PFSK-1 (cell line): ENCODE results near the gene ATP2B2.

Experiments used
- FOXP2 ChIP-seq: optimal IDR thresholded peaks from 2 replicates; pipeline ENCODE3; 2011; ENCODE audit warnings: borderline replicate concordance, control low read depth, inconsistent platforms; ENCODE audit not compliant: insufficient read depth; ENCODE audit errors: extremely low read length, extremely low read depth
- POLR2AphosphoS5 ChIP-seq: IDR thresholded peaks from 2 replicates; pipeline ENCODE4 v1.6.1; 2012; ENCODE audit warnings: low read depth, mild to moderate bottlenecking, control low read depth, low read length, moderate library complexity
- SIN3A ChIP-seq: IDR thresholded peaks from 2 replicates; pipeline ENCODE4 v1.6.1; 2012; ENCODE audit warnings: mild to moderate bottlenecking, low read length, moderate library complexity, borderline replicate concordance; ENCODE audit not compliant: insufficient read depth
- TAF1 ChIP-seq: IDR thresholded peaks from 2 replicates; pipeline ENCODE4 v1.6.1; 2012; ENCODE audit warnings: low read length, control low read depth, borderline replicate concordance; ENCODE audit not compliant: insufficient read depth

DNA sequence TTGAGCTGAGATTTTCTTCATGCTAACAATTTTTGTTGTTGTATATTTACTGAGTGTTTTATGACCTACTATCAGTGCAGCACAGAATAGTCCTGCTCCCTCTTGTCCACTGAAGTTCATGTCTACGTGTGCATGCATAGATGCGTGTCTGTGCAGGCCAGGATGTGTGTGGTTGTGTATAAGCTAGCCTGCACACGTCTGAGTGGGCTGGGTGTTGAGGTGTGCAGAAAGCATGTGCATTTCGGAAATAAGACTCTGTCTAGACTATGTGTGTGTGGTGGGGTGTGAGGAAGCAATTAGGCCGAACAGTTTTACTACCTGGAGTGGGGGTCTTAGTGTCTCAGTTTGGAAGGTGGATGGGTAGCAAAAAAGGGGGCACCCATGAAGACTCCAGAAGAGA, 39.2 kb downstream of the ATP2B2 start:
- TF ChIP-seq POLR2AphosphoS5 (no peak), TAF1 (no peak), FOXP2 (no peak), SIN3A (no peak)
